SU-DHL-6 (cell line): ENCODE results near the gene UBASH3A.

Source experiments
- H2AFZ ChIP-seq: fragments of 200-600 bp; sonication (generic); 2 replicates; pipeline ENCODE4 v1.6.1; 2014; ENCODE audit warnings: low read depth, mild to moderate bottlenecking, moderate library complexity, mixed read lengths, antibody characterized with exemption, low read length; ENCODE audit not compliant: severe bottlenecking
- H3F3A ChIP-seq: fragments of 200-600 bp; shearing (Covaris generic); 2 replicates; pipeline ENCODE4 v1.6.0; 2016; ENCODE audit warnings: antibody characterized with exemption, mild to moderate bottlenecking; ENCODE audit not compliant: insufficient read depth
- H3K27ac ChIP-seq: fragments of 200-600 bp; sonication (generic); 2 replicates; pipeline ENCODE4 v1.5.1; 2016; ENCODE audit warnings: low read depth, mild to moderate bottlenecking, low read length, moderate library complexity, mixed read lengths
- H3K27me3 ChIP-seq: fragments of 200-600 bp; sonication (generic), shearing (Covaris generic); 2 replicates; pipeline ENCODE4 v1.6.0; 2014; ENCODE audit warnings: mild to moderate bottlenecking, low read length
- H3K36me3 ChIP-seq: fragments of 200-600 bp; sonication (generic); 2 replicates; pipeline ENCODE4 v1.6.1; 2014; ENCODE audit warnings: mild to moderate bottlenecking, low read length, mixed read lengths
- H3K4me2 ChIP-seq: fragments of 300-600, 200-600 bp; shearing (Covaris generic), sonication (generic); 2 replicates; pipeline ENCODE4 v1.6.0; 2014; ENCODE audit warnings: low read length, low read depth, mild to moderate bottlenecking; ENCODE audit not compliant: poor library complexity, severe bottlenecking
- H3K4me3 ChIP-seq: fragments of 200-600 bp; sonication (generic); 2 replicates; pipeline ENCODE4 v1.5.1; 2014; ENCODE audit warnings: antibody characterized with exemption, low read length, mild to moderate bottlenecking, mixed read lengths; ENCODE audit not compliant: insufficient read depth, poor library complexity, severe bottlenecking
- H3K79me2 ChIP-seq: fragments of 200-600 bp; sonication (generic); 2 replicates; pipeline ENCODE4 v1.6.1; 2014; ENCODE audit warnings: mild to moderate bottlenecking, low read length, moderate library complexity; ENCODE audit not compliant: insufficient read depth
- H3K9ac ChIP-seq: fragments of 200-600 bp; sonication (generic); 2 replicates; pipeline ENCODE4 v1.7.0; 2014; ENCODE audit warnings: mild to moderate bottlenecking, low read length
- H3K9me2 ChIP-seq: fragments of 200-600 bp; sonication (generic); replicated peaks from 2 replicates; pipeline ENCODE4 v1.6.1; 2014; ENCODE audit warnings: low read length; ENCODE audit not compliant: insufficient read depth
- H3K9me3 ChIP-seq: fragments of 200-600 bp; sonication (generic); 2 replicates; pipeline ENCODE4 v1.6.1; 2014; ENCODE audit warnings: low read length, mixed read lengths; ENCODE audit not compliant: insufficient read depth
- H4K20me1 ChIP-seq: fragments of 200-600 bp; sonication (generic); 2 replicates; pipeline ENCODE4 v1.6.1; 2014; ENCODE audit warnings: low read depth, mild to moderate bottlenecking, antibody characterized with exemption, low read length, moderate library complexity, mixed read lengths
- CTCF ChIP-seq: fragments of 200-600 bp; sonication (generic); IDR thresholded peaks from one replicate; pipeline ENCODE4 v1.5.1; 2017; ENCODE audit warnings: antibody characterized with exemption, mild to moderate bottlenecking, low read length, moderate library complexity; ENCODE audit not compliant: insufficient read depth, poor library complexity, severe bottlenecking
- EZH2phosphoT487 ChIP-seq: fragments of 200-600 bp; sonication (generic), shearing (Covaris generic); conservative IDR thresholded peaks from 2 replicates; pipeline ENCODE4 v1.6.1; 2018; ENCODE audit warnings: mild to moderate bottlenecking, antibody characterized with exemption, low read length, moderate library complexity, mixed read lengths

Gene UBASH3A

GRCh38 chr21:42452401-42453223 is 48.9 kb downstream of the UBASH3A start:
- Histone ChIP-seq H3K79me2 (no peaks in the 10 kb centered on the region), H3K27ac (no peak overlapping the region), H4K20me1 (no peaks in the 10 kb centered on the region), H3K9ac (no peak overlapping the region), H3K4me2 (no peak overlapping the region), H3K36me3 (no peaks in the 10 kb centered on the region), H3K9me2 (no peaks in the 10 kb centered on the region), H3K4me3 (no peak overlapping the region), H3F3A (no peaks in the 10 kb centered on the region), H3K9me3 (no peaks in the 10 kb centered on the region), H2AFZ (no peak overlapping the region), H3K27me3 (no peaks in the 10 kb centered on the region)
- no peak for TF ChIP-seq EZH2phosphoT487
- TF ChIP-seq CTCF: no peak

- no peak overlapping the region for H3K4me2 ChIP-seq
- H3K9me2 ChIP-seq: no peaks in the 10 kb centered on the region
- no peaks in the 10 kb centered on the region for H3K36me3 ChIP-seq
- H3F3A ChIP-seq: no peaks in the 10 kb centered on the region
- H4K20me1 ChIP-seq: no peaks in the 10 kb centered on the region
- no peak overlapping the region for H3K4me3 ChIP-seq
- H3K9me3 ChIP-seq: no peaks in the 10 kb centered on the region
- no peak for TF ChIP-seq CTCF
- no peak for TF ChIP-seq EZH2phosphoT487
- no peak overlapping the region for H3K9ac ChIP-seq
- no peaks in the 10 kb centered on the region for H3K27me3 ChIP-seq
- no peak overlapping the region for H2AFZ ChIP-seq
- no peak overlapping the region for H3K27ac ChIP-seq
- no peaks in the 10 kb centered on the region for H3K79me2 ChIP-seq
Measured at GRCh38 chr21:42453224-42453985, 49.7 kb downstream of the UBASH3A start.

GRCh38 chr21:42453986-42454570 is 50.4 kb downstream of the UBASH3A start:
- Histone ChIP-seq H3F3A (no peaks in the 10 kb centered on the region), H3K36me3 (no peaks in the 10 kb centered on the region), H3K4me3 (no peak overlapping the region), H3K79me2 (no peaks in the 10 kb centered on the region), H3K9me3 (no peaks in the 10 kb centered on the region), H3K9ac (no peak overlapping the region), H3K27me3 (no peaks in the 10 kb centered on the region), H3K9me2 (no peaks in the 10 kb centered on the region), H4K20me1 (no peaks in the 10 kb centered on the region), H3K4me2 (no peak overlapping the region), H3K27ac (no peak overlapping the region), H2AFZ (no peak overlapping the region)
- TF ChIP-seq EZH2phosphoT487 (no peak), CTCF (no peak)
